ENCODE results near the gene ATG5. TPM values are rescaled to one million over a fixed set of nuclear protein-coding genes. Genes with fewer than 3 reads are reported as not detected.
A peak's percentile ranks its signal among the peaks of the same experiment; 100 is the strongest.

ATG5 gene
- total RNA-seq, 4 donors from 2014 or later, result 14.6 to 34.9 (median 25.3) TPM

DNA sequence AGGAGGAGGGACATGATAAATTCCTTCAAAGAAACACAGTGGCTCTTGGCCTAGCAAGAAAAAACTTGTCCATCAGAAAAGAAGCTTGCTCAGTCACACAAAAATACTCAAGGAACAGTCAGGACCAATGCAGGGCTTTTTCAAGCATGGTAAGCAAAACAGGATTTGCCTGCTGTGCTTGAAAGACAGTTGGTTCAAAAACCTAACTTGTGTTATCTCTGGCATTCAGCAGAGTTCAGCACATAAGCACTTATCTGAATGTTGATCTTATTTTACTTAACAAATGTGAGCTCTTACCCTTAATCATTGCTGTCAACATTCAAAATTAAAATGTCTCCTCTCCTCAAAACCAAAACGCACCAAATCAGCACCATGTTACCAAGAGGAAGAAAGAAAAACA is 38.3 kb downstream of the ATG5 start:
- no peaks in the 10 kb centered on the region for H3K9me3 ChIP-seq
- H3K27ac ChIP-seq, result peak overlapping the region in 3 of 4 donors; percentile 41 to 51 (median 42)
- no peak overlapping the region for H3K4me3 ChIP-seq
- TF ChIP-seq POLR2A (IDR thresholded peaks at IDR 0.05) (no peak), CTCF (IDR thresholded peaks at IDR 0.05) (no peak)
- H3K36me3 ChIP-seq, result peaks cover 0 to 20% (median 4%) of the 10 kb centered on the region in 3 donors
- intact Hi-C loops (cut with DNase I), result no loop called here
- WGBS, 2 donors, result 46 to 85% methylated on average over 1 of the region's 1 CpG
- H3K4me1 ChIP-seq, result peaks cover 0 to 32% (median 0%) of the 10 kb centered on the region in 3 donors
- no peak for DNase-seq
- no peaks in the 10 kb centered on the region for H3K27me3 ChIP-seq

GRCh38 chr6:106286746-106287145 is 38.8 kb downstream of the ATG5 start:
- intact Hi-C loops (cut with DNase I), result no loop called here
- no peaks in the 10 kb centered on the region for H3K27me3 ChIP-seq
- peak overlapping the region in 3 of 4 donors; percentile 41 to 51 (median 42) for H3K27ac ChIP-seq
- H3K4me3 ChIP-seq, result no peak overlapping the region
- H3K9me3 ChIP-seq, result no peaks in the 10 kb centered on the region
- TF ChIP-seq POLR2A (IDR thresholded peaks at IDR 0.05), result no peak
- DNase-seq, result no peak
- WGBS, 2 donors, result 100% methylated on average over 1 of the region's 1 CpG
- peaks cover 0 to 32% (median 0%) of the 10 kb centered on the region in 3 donors for H3K4me1 ChIP-seq
- H3K36me3 ChIP-seq, result peaks cover 0 to 15% (median 0%) of the 10 kb centered on the region in 3 donors

DNA sequence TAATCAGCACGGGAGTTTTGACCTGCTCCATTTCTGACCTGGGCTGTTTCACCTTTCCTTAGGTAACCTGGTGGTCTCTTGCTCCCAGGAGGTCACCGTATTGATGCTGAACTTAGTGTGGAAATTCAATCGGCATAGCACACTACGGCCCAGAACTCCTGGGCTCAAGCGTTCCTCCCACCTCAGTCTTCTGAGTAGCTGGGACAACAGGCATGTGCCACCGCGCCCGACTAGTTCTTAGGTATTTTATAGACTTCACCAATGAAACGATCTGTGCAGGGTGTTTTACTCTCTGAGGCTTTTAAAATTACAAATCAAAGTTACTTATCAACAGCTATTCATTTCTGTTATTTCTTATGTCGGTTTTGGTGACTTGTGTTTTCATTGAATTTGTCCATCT is 42.1 kb downstream of the ATG5 start:
- Histone ChIP-seq H3K4me3 (no peak overlapping the region), H3K9me3 (no peaks in the 10 kb centered on the region), H3K27me3 (no peaks in the 10 kb centered on the region), H3K36me3 (peaks cover 0 to 12% (median 0%) of the 10 kb centered on the region in 3 donors), H3K4me1 (peaks cover 0 to 32% (median 0%) of the 10 kb centered on the region in 3 donors), H3K27ac (no peak overlapping the region)
- intact Hi-C loops (cut with DNase I), result no loop called here
- no peak for DNase-seq
- no peak for TF ChIP-seq CTCF (IDR thresholded peaks at IDR 0.05)
- TF ChIP-seq POLR2A (IDR thresholded peaks at IDR 0.05), result no peak
- 92 to 93% methylated on average over 10 of the region's 10 CpGs for WGBS, 2 donors

DNA sequence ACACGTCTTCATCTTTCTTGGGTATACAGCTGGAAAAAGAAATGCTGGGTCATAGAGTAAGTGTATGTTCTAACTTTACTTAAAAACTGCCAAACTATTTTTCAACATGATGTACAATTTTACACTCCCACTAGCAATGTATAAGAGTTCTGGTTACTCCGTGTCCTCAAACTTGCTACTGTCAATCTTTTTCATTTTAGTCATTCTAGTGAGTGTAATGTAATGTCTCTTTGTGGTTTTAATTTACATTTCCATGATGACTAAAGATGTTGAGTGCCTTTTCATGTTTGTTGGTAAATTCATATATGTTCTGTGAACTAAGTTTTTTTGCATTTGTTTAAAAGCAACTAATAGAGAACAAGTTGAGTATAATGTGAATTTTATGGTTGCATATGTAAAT is 43.9 kb downstream of the ATG5 start:
- intact Hi-C loops (cut with DNase I), result no loop called here
- no peak for TF ChIP-seq POLR2A (IDR thresholded peaks at IDR 0.05)
- TF ChIP-seq CTCF (IDR thresholded peaks at IDR 0.05), result no peak
- no peaks in the 10 kb centered on the region for H3K27me3 ChIP-seq
- H3K36me3 ChIP-seq, result peaks cover 0 to 30% (median 0%) of the 10 kb centered on the region in 3 donors
- H3K4me1 ChIP-seq, result peaks cover 0 to 14% (median 0%) of the 10 kb centered on the region in 3 donors
- no peaks in the 10 kb centered on the region for H3K9me3 ChIP-seq
- DNase-seq, result no peak
- 51 to 81% methylated on average over 2 of the region's 2 CpGs for WGBS, 2 donors
- H3K27ac ChIP-seq, result no peak overlapping the region
- H3K4me3 ChIP-seq, result no peak overlapping the region

GRCh38 chr6:106281088-106281487 is 44.5 kb downstream of the ATG5 start:
- no peaks in the 10 kb centered on the region for H3K27me3 ChIP-seq
- peaks cover 0 to 9% (median 0%) of the 10 kb centered on the region in 3 donors for H3K4me1 ChIP-seq
- no peak for DNase-seq
- no peak overlapping the region for H3K27ac ChIP-seq
- intact Hi-C loops (cut with DNase I), result no loop called here
- no peak overlapping the region for H3K4me3 ChIP-seq
- TF ChIP-seq CTCF (IDR thresholded peaks at IDR 0.05), result no peak
- no peak for TF ChIP-seq POLR2A (IDR thresholded peaks at IDR 0.05)
- H3K9me3 ChIP-seq, result no peaks in the 10 kb centered on the region
- peaks cover 0 to 34% (median 0%) of the 10 kb centered on the region in 3 donors for H3K36me3 ChIP-seq

GRCh38 chr6:106279179-106279578 is 46.4 kb downstream of the ATG5 start:
- no peaks in the 10 kb centered on the region for H3K9me3 ChIP-seq
- WGBS, 2 donors, result 67 to 73% methylated on average over 1 of the region's 1 CpG
- H3K4me1 ChIP-seq, result no peaks in the 10 kb centered on the region
- H3K27me3 ChIP-seq, result no peaks in the 10 kb centered on the region
- H3K27ac ChIP-seq, result no peak overlapping the region
- H3K36me3 ChIP-seq, result peaks cover 0 to 34% (median 0%) of the 10 kb centered on the region in 3 donors
- no peak for DNase-seq
- H3K4me3 ChIP-seq, result no peak overlapping the region
- TF ChIP-seq POLR2A (IDR thresholded peaks at IDR 0.05) (no peak), CTCF (IDR thresholded peaks at IDR 0.05) (no peak)
- intact Hi-C loops (cut with DNase I), result no loop called here

Measured in esophagus squamous epithelium (tissue), 5 donors.